Femur (tissue), 1 donor: Measurements from ENCODE around the gene ACTN4.
"Not testable (repeated sequence)": the region's sequence is repeated elsewhere in the genome, so short reads cannot be mapped to it uniquely, and the experiment has no call there.

ENCODE experiments used
- DNase-seq: peaks from one replicate; pipeline ENCODE4 v3.0.0-alpha.2; 2017

Gene ACTN4

GRCh38 chr19:38647368-38647965 lies at the start of gene ACTN4:
TSS of gene ACTN4 (plus strand) at chr19:38647649. CDS start at chr19:38647746, 97 bp downstream.
- DNase-seq = peak; percentile 100

- DNase-seq = no peak
Measured at GRCh38 chr19:38599722-38600121, 47.7 kb upstream of the ACTN4 start.

- DNase-seq = not testable (repeated sequence)
Measured at GRCh38 chr19:38602856-38603255, 44.6 kb upstream of the ACTN4 start.

GRCh38 chr19:38606131-38606530 lies 41.3 kb upstream of the ACTN4 start:
- no peak for DNase-seq

GRCh38 chr19:38614289-38614688 lies 33.2 kb upstream of the ACTN4 start:
- DNase-seq = no peak

- DNase-seq = no peak
Measured at GRCh38 chr19:38615007-38615581, 32.4 kb upstream of the ACTN4 start.

- DNase-seq = no peak
Measured at GRCh38 chr19:38616265-38616664, 31.2 kb upstream of the ACTN4 start.

- DNase-seq = no peak
Measured at GRCh38 chr19:38617283-38617763, 30.1 kb upstream of the ACTN4 start.

GRCh38 chr19:38617764-38618589 lies 29.5 kb upstream of the ACTN4 start, which contains the start of gene MAP4K1:
TSS of gene MAP4K1 (minus strand) at chr19:38617953. CDS start at chr19:38617895, 58 bp downstream.
- DNase-seq = peak; percentile 56

GRCh38 chr19:38618590-38619360 lies 28.7 kb upstream of the ACTN4 start, which contains the start of gene EIF3K:
TSS of gene EIF3K (plus strand) at chr19:38619188. CDS start at chr19:38619269, 81 bp downstream.
- peak; percentile 99 for DNase-seq

GRCh38 chr19:38619361-38620174 lies 27.9 kb upstream of the ACTN4 start:
- DNase-seq = no peak

GRCh38 chr19:38624822-38625221 lies 22.6 kb upstream of the ACTN4 start:
- no peak for DNase-seq

- no peak for DNase-seq
Measured at GRCh38 chr19:38626401-38626800, 21.0 kb upstream of the ACTN4 start.

GRCh38 chr19:38629568-38629967 lies 17.9 kb upstream of the ACTN4 start:
- no peak for DNase-seq

GRCh38 chr19:38631301-38631700 lies 16.1 kb upstream of the ACTN4 start:
- DNase-seq = not testable (repeated sequence)

GRCh38 chr19:38631811-38632475 lies 15.5 kb upstream of the ACTN4 start:
- not testable (repeated sequence) for DNase-seq

- no peak for DNase-seq
Measured at GRCh38 chr19:38632476-38633213, 14.8 kb upstream of the ACTN4 start.

GRCh38 chr19:38634757-38635482 lies 12.5 kb upstream of the ACTN4 start:
- peak; percentile 88 for DNase-seq

GRCh38 chr19:38635483-38636399 lies 11.7 kb upstream of the ACTN4 start:
- DNase-seq = no peak
